ENCODE results near the gene RREB1.

RREB1 gene

DNA sequence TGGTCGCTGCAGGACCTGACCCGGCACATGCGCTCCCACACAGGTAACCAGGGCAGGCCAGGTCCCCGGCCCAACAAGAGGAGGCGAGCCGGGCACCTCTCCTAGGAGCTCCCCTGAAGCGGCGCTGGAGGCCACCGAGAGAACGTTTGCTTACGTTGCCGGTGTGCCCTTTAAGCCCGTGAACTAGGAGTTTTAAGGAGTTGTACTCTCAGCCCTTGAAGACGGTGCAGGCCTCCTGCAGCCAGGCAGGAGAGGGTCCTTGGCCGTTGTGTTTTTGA is 139.4 kb downstream of the RREB1 start:
- Histone ChIP-seq H3K79me2 (ENCODE audit: control insufficient read depth, low read length) (no peaks in the 10 kb centered on the region), H3K4me2 (ENCODE audit: low read length) (no peak overlapping the region), H4K20me1 (ENCODE audit: control insufficient read depth, insufficient read depth, low read depth, low read length) (peaks cover 3% of the 10 kb centered on the region), H3K4me3 (ENCODE audit: low read length) (no peak overlapping the region), H3K9me2 (replicated peaks; ENCODE audit: control insufficient read depth, low read length) (no peaks in the 10 kb centered on the region), H3F3A (ENCODE audit: control insufficient read depth, insufficient read depth) (no peaks in the 10 kb centered on the region), H3K27ac (ENCODE audit: low read depth, low read length) (no peak overlapping the region), H3K27me3 (ENCODE audit: control insufficient read depth, low read length) (no peaks in the 10 kb centered on the region), H3K9me3 (ENCODE audit: control insufficient read depth, insufficient read depth, low read length) (no peaks in the 10 kb centered on the region), H3K4me1 (ENCODE audit: control insufficient read depth, low read length) (peaks cover 19% of the 10 kb centered on the region), H3K36me3 (ENCODE audit: control insufficient read depth, low read length) (peaks cover 6% of the 10 kb centered on the region; the same call in 1 of the 2 replicates)
- no peak for TF ChIP-seq EZH2phosphoT487 (IDR thresholded peaks at IDR 0.05; ENCODE audit: borderline replicate concordance, low read length)
- TF ChIP-seq, protein P1, sequence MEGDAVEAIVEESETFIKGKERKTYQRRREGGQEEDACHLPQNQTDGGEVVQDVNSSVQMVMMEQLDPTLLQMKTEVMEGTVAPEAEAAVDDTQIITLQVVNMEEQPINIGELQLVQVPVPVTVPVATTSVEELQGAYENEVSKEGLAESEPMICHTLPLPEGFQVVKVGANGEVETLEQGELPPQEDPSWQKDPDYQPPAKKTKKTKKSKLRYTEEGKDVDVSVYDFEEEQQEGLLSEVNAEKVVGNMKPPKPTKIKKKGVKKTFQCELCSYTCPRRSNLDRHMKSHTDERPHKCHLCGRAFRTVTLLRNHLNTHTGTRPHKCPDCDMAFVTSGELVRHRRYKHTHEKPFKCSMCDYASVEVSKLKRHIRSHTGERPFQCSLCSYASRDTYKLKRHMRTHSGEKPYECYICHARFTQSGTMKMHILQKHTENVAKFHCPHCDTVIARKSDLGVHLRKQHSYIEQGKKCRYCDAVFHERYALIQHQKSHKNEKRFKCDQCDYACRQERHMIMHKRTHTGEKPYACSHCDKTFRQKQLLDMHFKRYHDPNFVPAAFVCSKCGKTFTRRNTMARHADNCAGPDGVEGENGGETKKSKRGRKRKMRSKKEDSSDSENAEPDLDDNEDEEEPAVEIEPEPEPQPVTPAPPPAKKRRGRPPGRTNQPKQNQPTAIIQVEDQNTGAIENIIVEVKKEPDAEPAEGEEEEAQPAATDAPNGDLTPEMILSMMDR (IDR thresholded peaks at IDR 0.05; ENCODE audit: low read depth, low read length, poor library complexity, severe bottlenecking): no peak

DNA sequence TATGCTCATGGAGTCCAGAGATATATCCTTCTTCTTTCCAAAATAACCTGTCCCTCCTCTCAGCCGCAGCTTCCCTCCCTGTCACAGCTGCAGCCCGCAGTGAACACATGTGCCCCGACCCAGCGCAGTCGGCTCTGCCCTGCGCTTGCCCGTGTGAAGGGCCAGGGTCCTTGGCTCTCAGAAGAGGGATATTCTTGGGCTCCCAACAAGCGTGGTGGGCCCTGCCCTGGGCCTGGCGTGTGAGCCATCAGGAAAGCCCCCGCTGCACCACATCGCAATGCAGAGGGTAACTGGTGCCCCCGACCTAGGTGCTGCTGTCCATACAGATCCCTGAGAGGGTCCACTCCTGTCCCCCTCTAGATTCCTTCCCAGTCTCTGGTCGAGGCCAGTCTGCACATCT is 140.1 kb downstream of the RREB1 start:
- TF ChIP-seq EZH2phosphoT487 (IDR thresholded peaks at IDR 0.05; ENCODE audit: borderline replicate concordance, low read length): no peak
- Histone ChIP-seq H4K20me1 (ENCODE audit: control insufficient read depth, insufficient read depth, low read depth, low read length) (peaks cover 3% of the 10 kb centered on the region; the same call in 1 of the 2 replicates), H3K27ac (ENCODE audit: low read depth, low read length) (no peak overlapping the region), H3K36me3 (ENCODE audit: control insufficient read depth, low read length) (peaks cover 6% of the 10 kb centered on the region; the same call in 1 of the 2 replicates), H3K4me1 (ENCODE audit: control insufficient read depth, low read length) (peaks cover 15% of the 10 kb centered on the region), H3K27me3 (ENCODE audit: control insufficient read depth, low read length) (no peaks in the 10 kb centered on the region), H3F3A (ENCODE audit: control insufficient read depth, insufficient read depth) (no peaks in the 10 kb centered on the region), H3K4me2 (ENCODE audit: low read length) (no peak overlapping the region), H3K9me2 (replicated peaks; ENCODE audit: control insufficient read depth, low read length) (no peaks in the 10 kb centered on the region), H3K9me3 (ENCODE audit: control insufficient read depth, insufficient read depth, low read length) (no peaks in the 10 kb centered on the region), H3K79me2 (ENCODE audit: control insufficient read depth, low read length) (no peaks in the 10 kb centered on the region), H3K4me3 (ENCODE audit: low read length) (no peak overlapping the region)

DNA sequence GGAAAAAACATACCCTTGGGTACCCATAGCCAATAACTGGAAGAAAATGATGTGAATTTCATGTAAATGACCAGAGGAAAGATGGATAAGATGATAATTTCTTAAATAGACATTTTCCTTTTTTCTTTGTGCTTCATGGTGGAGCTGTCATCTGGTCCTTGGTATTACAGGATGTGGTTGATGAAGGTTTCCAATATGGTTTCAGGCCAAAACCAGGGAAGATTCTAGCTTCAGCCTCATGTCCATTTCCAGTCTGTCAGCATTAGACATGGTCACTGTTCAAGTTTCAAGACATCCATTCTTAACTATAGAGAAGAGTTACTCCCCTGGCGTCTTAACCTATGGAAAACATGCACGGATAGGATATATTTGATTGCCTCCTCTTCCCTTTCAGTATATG is 141.6 kb downstream of the RREB1 start:
- Histone ChIP-seq H3K4me1 (ENCODE audit: control insufficient read depth, low read length) (peaks cover 9% of the 10 kb centered on the region), H3K9me3 (ENCODE audit: control insufficient read depth, insufficient read depth, low read length) (no peaks in the 10 kb centered on the region), H3K4me3 (ENCODE audit: low read length) (no peak overlapping the region), H3K79me2 (ENCODE audit: control insufficient read depth, low read length) (no peaks in the 10 kb centered on the region), H3K27me3 (ENCODE audit: control insufficient read depth, low read length) (no peaks in the 10 kb centered on the region), H3F3A (ENCODE audit: control insufficient read depth, insufficient read depth) (no peaks in the 10 kb centered on the region), H3K27ac (ENCODE audit: low read depth, low read length) (no peak overlapping the region), H3K9me2 (replicated peaks; ENCODE audit: control insufficient read depth, low read length) (no peaks in the 10 kb centered on the region), H4K20me1 (ENCODE audit: control insufficient read depth, insufficient read depth, low read depth, low read length) (0 out of 2 replicates have a peak, but pooled peaks cover 3% of the 10 kb centered on the region), H3K4me2 (ENCODE audit: low read length) (no peak overlapping the region), H3K36me3 (ENCODE audit: control insufficient read depth, low read length) (peaks cover 6% of the 10 kb centered on the region; the same call in 1 of the 2 replicates)
- TF ChIP-seq, protein P1 (IDR thresholded peaks at IDR 0.05; ENCODE audit: low read depth, low read length, poor library complexity, severe bottlenecking): no peak
- TF ChIP-seq EZH2phosphoT487 (IDR thresholded peaks at IDR 0.05; ENCODE audit: borderline replicate concordance, low read length): no peak

DNA sequence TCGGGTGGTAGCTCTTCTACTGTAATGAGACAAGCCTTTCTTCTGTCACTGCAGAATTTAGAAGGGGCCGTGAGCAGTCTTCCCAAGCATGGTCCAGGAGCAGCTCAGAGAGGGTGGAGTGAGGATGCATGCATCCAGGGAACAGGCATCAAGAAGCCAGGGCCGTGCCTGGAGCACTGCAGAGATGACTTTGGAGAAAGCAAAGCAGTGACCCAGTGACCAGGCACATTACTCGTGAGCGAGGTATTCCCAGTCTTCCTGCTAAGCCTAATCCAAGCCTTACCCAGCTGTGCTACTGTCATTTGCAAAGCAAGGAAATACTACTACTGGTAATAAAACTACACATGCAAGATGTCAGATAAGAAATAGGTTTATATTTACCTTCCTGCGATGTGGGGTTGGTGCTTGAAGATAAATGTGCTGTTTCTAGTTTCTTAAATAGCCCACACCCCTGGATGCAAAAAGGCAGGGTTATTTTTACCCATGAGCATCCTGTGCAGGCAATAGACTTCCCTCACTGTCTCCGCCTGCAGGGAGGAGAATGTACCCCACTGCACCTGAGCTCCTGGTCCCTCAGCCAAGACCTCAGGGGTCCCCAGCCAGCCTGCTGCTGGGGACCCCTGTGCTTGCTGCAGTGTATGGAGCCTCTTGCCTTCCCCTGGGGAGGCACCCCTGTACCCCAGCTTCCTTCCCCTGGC is 142.3 kb downstream of the RREB1 start:
- no peaks in the 10 kb centered on the region for H3K27me3 ChIP-seq (ENCODE audit: control insufficient read depth, low read length)
- no peaks in the 10 kb centered on the region for H3K9me3 ChIP-seq (ENCODE audit: control insufficient read depth, insufficient read depth, low read length)
- H3K4me1 ChIP-seq (ENCODE audit: control insufficient read depth, low read length): peaks cover 9% of the 10 kb centered on the region
- TF ChIP-seq EZH2phosphoT487 (IDR thresholded peaks at IDR 0.05; ENCODE audit: borderline replicate concordance, low read length): no peak
- TF ChIP-seq, protein P1 (IDR thresholded peaks at IDR 0.05; ENCODE audit: low read depth, low read length, poor library complexity, severe bottlenecking): no peak
- H4K20me1 ChIP-seq (ENCODE audit: control insufficient read depth, insufficient read depth, low read depth, low read length): no peaks in the 10 kb centered on the region
- H3K4me3 ChIP-seq (ENCODE audit: low read length): no peak overlapping the region
- no peaks in the 10 kb centered on the region for H3K9me2 ChIP-seq (replicated peaks; ENCODE audit: control insufficient read depth, low read length)
- H3K36me3 ChIP-seq (ENCODE audit: control insufficient read depth, low read length): peaks cover 6% of the 10 kb centered on the region; the same call in 1 of the 2 replicates
- H3K4me2 ChIP-seq (ENCODE audit: low read length): no peak overlapping the region
- H3K27ac ChIP-seq (ENCODE audit: low read depth, low read length): no peak overlapping the region
- H3K79me2 ChIP-seq (ENCODE audit: control insufficient read depth, low read length): no peaks in the 10 kb centered on the region
- H3F3A ChIP-seq (ENCODE audit: control insufficient read depth, insufficient read depth): no peaks in the 10 kb centered on the region
